GM19372 (cell line): Measurements from ENCODE around the gene FUT8.
"Not testable (repeated sequence)": the region's sequence is repeated elsewhere in the genome, so short reads cannot be mapped to it uniquely, and the experiment has no call there.

Source experiments
- ATAC-seq: cut with Tn5 transposase; IDR thresholded peaks from one replicate; pipeline ENCODE4 v1.9.1; 2021; ENCODE audit warnings: mild to moderate bottlenecking, low read depth, moderate library complexity; ENCODE audit not compliant: unreplicated experiment

The FUT8 gene

DNA sequence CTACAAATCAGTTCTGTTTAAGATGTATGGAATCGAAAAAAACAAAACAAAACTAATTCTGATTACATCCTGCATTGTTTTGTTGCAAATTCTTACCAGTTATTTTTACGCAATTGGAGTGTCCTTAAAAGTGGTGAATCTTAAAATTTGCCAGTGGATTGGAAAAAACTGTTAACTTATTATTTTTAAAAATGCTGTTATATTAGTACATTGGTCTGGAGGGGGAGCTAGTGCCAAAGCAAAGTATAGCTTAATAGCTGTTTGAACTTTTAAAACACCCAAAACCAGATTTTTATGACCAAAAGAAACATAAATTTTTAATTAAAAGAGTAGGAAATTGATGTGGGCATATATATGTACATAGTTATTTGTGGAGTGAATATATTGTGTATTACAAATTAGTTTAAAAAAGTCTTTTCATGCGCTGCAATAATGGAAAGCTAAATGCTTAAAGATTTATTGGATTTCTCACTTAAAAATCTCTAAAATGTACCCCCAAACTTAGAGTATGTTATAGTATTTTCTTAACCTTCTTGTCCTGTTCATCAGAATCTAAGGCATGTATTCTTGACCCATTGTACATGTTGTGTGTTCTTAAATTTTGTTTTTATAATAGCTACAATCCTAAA, 2.5 kb downstream of the FUT8 start:
- ATAC-seq = no peak

DNA sequence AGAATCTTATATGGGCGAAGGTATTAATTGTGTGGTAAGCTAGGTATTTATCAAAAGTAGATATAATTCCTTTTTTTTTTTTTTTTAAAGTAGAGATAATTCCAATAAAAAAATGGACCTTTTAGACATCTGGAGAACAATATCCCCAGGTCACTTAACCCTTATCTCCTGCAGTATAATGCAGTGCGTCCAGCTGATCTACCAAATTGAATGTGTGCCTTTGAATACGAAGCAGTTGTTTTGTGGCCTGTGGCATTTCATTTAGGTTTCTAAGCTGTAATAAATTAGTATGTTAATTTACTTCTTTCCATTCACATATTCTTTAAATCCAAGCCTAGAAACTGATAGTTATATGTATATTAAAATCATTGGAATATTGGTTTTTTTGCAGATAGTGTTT, 3.1 kb downstream of the FUT8 start:
- no peak for ATAC-seq

DNA sequence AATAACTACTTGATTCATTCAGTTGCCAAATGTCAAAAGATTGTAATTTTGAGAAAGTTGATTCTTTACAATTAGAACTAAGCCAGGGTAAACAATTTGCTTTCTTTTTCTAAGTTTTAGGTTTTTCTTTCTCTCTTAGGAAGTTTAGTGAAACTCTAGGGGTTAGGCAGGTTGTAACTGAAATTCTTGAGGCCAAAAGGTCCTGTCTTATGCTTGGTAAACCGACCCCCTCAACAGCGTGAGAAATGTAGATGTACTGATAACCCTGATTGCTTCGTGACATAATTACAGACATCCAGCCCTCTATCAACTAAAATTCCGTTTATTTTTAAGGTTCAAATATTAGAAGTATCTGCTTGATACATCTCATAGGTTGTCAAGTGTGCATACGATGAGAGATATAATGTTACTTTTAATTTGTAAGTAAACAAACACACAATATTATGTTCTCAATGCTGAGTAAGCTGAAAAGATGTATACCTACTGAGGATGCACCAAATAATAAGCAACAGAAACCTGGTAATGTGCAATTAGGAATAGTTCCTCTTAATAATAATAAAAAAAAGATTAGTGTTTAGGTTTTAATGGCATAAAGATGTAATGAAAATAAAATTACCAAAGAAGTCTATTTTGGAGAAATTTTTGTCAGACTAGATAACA, 7.2 kb downstream of the FUT8 start:
- no peak for ATAC-seq

DNA sequence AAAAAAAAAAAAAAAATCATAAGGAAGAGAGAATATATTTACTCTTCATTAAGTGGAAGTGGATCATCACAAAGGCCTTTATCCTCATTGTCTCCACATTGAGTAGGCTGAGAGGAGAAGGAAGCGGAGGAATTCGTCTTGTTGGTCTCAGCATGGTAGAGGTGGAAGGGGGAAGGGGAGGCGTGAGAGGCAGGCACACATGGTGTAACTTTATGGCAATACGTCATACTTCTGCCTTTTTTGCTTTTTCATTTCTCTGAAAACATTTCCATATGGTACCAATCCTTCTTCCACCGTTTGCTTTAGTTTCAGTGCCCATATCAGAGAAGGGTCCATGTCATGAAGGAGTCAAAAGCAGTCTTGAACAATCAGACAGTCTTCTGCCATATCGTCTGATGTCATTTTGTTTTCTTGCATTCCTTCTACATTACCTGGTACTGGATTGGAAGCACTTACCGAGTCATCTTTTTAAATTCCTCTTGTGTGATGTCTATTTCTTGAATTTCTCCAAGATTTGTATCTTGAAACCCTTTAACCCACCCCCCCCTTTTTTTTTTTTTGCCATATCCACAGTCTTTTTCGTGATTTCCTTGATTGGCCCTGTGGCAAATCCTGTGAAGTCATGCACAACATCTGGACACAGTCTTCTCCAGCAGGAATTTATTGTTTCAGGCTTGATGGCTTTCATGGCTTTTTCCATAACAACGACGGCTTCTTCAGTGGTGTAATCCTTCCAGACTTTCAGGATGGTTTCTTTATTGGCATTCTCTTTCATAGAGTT, 8.9 kb downstream of the FUT8 start:
- no peak for ATAC-seq

DNA sequence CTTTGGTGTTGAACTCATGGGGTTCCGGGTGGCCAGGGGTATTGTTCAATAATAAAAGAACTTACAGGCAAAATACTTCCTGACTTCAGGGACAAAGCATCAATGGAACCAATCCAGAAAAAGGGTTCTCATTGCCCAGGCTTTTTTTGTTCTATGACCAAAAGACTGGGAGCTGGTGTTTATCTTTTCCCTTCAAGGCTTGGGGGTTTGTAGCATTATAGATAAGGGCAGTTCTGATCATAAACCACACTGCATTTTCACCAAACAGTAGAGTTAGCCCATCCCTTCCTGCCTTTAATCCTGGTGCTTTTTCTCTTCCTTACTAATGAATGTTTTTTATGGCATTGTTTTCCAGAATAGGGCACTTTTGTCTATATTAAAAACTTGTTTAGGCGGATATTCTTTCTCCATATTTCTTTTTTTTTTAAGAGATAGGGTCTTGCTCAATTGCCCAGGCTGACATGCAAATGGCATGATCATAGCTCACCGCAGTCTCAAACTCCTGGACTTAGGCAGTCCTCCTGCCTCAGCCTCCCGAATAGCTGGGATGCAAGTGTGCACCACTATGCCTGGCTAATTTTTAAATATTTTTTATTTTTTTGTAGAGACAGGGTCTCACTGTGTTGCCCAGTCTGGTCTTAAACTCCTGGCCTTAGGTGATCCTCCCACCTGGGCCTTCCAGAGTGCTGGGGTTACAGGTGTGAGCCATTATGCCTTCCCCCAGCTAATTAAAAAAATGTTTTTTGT, 9.7 kb downstream of the FUT8 start:
- no peak for ATAC-seq

DNA sequence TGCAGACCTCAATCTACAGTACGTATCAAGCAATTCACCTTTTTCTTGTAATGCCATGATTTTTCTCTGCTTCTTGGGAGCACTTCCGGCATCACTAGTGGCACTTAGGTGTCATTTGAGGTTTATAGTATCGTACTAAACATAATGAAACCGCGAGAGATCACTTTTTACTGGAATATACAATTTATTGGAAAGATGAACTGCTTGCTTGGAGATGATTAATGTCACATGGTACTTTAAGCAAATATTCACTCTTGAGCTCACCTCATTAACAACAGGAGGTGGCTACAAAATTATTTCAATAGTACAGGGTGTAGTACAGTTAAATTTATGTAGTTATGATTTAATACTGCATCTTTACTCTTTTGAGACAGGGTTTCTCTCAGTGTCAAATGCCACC, 11.5 kb downstream of the FUT8 start:
- no peak for ATAC-seq

DNA sequence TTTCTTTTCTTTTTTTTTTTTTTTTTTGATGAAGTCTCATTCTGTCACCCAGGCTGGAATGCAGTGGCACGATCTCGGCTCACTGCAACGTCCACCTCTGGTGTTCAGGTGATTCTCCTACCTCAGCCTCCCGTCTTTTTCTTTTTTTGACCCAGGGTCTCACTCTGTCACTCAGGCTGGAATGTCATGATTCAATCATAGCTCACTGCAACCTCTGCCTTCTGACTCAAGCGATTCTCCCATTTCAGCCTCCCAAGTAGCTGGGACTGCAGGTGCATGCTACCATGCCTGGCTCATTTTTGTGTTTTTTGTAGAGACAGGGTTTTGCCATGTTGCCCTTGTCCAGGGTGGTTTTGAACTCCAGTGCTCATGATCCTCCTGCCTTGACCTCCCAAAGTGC, 12.0 kb downstream of the FUT8 start:
- ATAC-seq = no peak

DNA sequence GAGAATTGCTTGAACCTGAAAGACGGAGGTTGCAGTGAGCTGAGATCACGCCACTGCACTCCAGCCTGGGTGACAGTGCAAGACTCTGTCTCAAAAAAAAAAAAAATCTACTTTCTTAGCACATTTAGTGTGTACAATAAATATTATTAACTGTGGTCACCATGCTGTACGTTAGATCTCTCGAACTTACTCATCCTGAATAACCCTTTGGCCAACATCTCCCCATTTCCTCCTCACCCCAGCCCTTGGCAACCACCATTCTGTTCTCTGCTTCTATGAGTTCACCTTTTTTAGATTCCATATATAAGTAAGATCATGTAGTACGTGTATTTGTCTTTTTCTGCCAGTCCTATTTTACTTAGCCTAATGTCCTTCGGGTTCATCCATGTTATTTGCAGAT, 13.4 kb downstream of the FUT8 start:
- no peak for ATAC-seq

DNA sequence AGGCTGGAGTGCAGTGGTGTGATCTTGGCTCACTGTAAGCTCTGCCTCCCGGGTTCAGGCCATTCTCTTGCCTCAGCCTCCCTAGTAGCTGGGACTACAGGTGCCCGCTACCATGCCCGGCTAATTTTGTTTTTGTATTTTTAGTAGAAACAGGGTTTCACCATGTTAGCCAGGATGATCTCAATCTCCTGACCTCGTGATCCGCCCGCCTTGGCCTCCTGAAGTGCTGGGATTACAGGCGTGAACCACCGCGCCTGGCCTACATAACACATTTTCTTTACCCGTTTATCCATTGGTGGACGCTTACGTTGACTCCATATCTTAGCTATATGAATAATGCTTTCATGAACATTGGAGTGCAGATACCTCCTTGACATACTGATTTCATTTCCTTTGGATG, 14.4 kb downstream of the FUT8 start:
- ATAC-seq = not testable (repeated sequence)

DNA sequence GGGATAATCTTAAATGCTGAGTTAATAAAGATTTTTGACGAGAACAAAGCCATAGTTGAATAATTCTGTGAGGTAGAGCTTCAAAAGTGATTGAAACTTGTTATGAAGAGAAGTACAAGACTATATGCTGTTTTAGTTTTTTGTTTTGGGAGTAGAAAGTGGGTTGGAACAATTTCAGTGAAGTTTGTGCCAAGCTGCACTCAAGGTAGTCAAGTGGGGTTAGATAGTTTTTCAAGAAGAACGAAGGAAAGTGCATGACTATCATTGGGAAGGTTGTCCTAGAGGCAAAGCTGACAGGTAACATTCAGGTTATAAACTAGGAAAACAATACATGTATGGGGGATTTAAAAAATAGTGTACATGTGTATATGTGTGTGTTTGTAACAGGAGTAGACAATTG, 16.2 kb downstream of the FUT8 start:
- no peak for ATAC-seq

DNA sequence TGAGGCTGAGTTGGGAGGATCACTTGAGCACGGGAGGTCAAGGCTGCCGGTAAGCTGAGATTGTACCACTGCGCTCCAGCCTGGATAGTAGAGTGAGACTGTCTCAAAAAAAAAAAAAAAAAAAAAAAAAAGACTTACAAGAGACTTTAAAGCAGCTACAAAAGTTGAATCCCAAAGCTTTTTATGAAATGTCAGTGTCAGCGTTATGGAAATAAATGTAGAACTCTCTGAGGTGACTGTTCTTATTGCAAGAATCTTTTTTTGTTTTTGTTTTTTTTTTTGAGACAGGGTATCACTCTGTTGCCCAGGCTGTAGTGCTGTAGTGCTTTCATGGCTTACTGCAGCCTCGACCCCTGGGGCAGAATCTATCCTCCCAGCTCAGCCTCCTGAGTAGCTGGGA, 17.2 kb downstream of the FUT8 start:
- ATAC-seq = no peak

DNA sequence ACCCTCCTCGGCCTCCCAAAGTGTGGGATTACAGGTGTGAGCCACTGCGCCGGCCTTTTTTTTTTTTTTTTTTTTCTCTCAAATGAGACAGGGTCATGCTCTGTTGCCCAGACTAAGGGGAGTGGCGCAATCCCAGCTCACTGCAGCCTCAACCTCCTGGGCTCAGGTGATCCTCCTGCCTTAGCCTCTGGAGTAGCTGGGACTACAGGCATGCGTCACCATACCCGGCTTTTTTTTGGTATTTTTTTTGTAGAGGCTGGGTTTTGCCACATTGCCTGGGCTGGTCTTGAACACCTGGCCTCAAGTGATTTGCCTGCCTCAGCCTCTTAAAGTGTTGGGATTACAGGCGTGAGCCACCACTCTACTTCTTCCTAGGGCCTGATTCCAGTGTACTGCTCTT, 18.7 kb downstream of the FUT8 start:
- ATAC-seq = no peak

DNA sequence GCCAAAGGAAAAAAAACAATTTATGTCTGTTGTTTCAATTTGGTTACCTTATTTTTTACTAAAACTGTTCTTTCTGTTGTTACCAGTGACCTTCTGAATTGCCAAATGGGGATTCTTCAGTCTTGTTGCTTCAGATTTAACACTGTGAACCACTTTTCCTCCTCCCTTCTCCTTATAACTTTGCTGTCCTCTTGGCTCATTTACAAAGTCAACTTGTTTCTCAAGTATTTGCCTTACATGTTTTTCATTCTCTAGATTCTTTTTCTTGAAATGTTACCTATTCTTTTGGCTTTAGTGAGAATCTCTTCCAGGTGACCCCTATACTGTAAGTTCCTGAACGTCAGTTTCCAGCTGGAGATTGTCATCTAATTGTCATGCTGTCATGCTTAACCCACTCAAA, 19.4 kb downstream of the FUT8 start:
- ATAC-seq = no peak

DNA sequence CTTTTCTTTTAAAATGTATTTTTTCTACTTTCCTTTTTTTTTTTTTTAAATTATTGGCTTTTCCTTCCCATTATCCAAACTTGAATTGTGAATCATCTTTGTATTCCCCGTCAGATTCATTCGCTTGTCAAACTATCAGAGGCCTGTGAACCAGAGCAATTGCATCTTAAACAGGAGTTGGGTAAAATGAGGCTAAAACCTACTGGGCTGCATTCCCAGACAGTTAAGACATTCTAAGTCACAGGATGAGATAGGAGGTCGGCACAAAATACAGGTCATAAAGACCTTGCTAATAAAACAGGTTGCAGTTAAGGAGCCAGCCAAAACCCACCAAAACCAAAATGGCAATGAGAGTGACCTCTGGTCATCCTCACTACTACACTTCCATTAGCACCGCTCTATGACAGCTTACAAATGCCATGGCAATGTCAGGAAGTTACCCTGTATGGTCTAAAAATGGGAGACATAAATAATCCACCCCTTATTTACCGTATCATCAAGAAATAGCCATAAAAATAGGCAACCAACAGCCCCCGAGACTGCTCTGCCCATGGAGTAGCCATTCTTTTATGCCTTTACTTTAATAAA, 19.9 kb downstream of the FUT8 start:
- no peak for ATAC-seq

DNA sequence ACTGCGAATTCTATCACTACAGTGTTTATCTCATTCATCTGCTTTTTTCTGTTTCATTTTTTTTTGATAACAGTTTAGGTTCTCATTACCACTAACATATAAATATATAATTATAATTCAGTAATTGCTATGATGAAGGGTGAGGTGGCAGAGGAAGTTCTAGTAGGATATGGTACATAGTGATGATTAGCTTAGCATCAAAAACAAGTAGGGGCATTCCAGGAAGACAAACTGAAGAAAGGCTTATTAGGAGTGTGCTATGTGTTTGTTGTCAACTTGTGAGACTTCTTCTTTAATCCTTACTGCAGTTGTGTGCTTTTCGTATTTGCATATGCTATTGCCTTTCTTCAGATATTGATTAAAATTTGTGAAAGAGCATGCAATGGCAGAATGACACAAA, 20.6 kb downstream of the FUT8 start:
- no peak for ATAC-seq

DNA sequence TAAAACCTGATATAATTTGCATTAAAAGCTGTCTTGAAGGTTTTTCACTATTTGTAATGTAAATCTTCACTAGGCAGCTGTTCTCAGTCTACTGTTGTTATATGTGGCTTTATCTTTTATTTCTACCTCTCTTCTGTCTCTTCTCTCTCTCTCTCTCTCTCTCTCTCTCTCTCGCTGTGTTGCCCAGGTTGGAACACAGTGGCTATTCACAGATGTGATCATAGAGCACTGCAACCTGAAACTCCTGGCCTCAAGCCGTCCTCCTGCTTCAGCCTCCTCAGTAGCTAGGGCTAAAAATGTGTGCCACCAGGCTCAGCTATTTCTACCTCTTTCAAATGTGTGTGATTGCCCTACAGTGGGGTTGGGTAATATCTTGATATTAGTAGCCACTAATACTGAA, 21.1 kb downstream of the FUT8 start:
- ATAC-seq = no peak

DNA sequence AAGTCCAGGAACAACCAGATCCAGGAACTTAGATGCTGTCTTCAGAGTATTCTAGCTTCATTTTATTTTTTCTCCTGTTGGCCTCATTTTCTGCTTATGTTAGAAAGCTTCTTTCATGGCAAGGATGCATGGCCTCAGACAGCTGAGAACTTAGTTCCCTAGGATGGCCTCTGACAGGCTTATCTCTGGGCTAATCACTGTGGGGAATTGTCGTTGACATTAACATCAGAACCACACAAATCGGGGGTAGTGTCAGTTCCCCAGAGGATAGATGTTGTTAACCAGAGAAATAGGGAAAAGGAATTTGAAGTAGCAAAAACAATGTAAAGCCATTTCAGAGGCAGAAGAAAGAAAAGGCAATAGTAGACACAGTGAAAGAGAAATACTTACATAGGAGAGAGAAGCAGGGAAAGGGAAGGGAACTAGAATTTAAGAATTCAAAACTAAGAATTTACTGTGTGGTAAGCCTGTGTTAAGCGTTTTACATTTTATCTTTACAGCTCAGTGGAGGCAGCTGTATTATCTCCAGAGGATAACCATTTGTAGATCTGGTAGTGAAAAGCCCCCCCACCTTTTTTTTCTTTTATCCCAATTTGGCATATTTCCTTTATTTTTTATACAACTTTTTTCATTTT, 21.8 kb downstream of the FUT8 start:
- ATAC-seq = no peak

DNA sequence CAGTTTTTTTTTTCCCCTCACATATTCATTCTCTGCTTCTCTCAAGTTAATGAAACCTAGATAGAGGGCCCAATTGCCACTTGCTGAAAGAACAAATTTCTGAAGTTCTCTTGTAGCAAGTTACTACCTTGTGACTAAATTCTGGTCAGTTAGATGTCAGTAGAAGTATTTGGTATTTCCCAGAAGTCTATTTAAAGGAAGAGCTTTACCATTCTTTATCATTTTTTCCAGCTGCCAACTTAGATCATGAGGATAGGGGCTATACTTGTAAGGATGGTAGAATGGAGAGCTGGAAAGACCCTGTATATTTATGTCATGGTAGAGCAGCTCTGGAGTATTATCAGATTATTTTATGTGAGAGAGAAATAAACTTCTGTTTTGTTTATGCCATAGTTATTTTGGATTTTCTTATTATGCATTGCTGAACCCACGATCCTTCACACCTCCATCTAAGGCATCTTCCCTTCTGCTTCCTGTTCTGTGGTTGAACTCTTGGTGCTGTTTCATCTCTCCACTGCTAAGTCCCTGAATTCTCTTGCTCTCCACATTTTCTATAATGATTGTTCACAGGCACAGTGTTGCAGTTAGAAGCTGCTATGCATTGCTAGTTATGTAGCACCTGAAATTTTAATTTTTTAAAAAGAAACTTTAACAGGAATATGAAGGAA, 25.9 kb downstream of the FUT8 start:
- no peak for ATAC-seq

DNA sequence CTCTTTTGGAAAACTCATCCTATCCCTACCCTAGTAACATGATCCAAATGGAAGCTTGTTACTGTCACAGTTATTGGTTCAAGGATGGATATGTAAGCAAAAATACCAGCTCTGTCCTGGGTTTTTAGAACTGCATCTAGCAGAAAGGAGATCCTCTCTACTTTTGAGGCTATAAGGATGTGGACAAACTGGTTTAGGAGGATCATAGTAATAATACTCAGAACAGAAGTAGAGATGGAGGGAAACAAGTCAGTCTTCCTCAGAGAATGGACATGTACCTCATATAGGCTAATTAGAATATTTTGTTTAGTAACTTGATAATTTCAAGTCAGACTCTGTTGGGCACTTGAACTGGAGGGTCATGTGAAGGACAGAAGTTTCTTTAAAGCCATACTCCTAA, 26.6 kb downstream of the FUT8 start:
- ATAC-seq = no peak

DNA sequence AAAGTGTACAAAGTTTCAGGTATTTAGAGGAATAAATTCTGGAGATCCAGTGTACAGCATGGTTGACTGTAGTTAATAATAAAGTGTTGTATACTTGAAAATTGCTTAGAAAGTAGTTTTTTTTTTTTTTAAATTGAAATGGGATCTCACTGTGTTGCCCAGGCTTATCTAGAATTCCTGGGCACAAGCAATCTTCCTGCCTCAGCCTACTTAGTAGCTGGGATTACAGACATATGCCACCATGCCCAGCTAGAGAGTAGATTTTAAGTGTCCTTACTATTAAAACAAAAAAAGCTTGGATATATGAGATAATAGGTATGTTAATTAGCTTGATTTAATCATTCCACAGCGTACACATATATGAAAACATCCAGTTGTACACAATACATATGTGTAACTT, 27.7 kb downstream of the FUT8 start:
- ATAC-seq = no peak
